GM18526 (cell line): ENCODE data around the gene RHOBTB1.

ENCODE experiments used
- POLR2A ChIP-seq: IDR thresholded peaks from 3 replicates; pipeline ENCODE4 v1.6.1; 2011; ENCODE audit not compliant: insufficient read length; ENCODE audit errors: extremely low read depth

RHOBTB1 gene

DNA sequence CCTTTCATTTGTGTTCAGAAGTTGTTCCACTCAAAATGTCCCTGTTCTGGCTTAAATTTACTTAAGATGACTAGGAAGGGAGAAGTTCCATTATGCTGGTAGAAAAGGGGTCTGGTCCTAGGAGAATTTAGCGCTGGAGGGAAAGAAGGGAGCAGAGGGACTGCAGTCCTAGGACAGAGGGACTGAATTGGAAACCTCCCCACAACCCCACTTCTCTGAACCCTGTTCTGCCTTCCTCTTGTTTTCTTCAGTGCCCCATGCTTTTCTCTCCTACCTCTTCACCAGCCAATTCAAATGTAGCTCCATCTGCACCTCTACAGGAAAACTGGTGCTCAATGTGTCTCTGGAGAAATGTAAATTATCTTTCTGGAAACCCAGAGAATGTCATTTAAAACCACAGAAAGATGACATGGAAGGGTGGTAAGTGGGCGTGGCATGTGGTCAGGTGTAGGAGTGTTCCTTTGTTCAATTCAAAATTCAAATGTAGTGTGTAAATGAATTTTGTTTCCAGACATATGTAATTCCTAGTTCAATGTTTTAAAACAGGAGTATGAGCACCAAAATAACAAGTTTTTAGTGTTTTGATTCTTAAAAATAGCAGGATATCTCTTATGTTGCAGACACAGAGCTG, 24.0 kb upstream of the RHOBTB1 start:
- TF ChIP-seq POLR2A, result no peak

DNA sequence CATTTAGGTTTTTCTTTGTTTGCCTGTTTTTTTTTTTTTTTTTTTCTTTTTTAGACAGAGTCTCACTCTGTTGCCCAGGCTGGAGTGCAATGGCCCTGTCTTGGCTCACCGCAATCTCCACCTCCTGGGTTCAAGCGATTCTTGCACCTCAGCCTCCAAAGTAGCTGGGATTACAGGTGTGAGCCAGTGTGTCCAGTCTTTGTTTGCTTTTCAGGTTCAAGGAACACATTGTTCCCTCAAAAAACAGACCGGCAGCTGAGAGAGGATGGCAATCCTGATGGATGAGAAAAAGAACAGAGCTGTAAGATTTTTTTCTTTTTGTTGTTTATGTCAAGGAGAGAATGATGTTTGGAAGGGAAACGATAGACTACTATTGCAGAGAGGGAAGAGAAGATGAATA, 23.3 kb upstream of the RHOBTB1 start:
- no peak for TF ChIP-seq POLR2A

DNA sequence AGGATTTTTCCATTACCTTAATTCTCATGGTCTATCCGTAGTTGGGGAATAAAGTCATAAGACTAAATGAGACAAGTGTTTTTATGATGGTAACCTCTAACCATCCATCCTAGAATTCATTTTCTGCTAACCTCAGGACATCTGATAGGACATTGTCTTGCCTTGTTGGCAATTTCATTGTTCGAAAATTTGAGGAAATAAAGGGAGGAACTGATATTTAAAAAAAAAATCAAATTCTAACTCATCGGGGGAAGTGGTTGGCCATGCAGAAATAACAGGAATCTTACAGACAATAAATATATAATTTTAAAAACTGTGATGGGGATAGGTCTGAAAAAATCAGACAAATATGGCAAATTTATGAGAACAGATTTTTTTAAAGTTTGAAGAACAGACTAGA, 21.7 kb upstream of the RHOBTB1 start:
- TF ChIP-seq POLR2A, result no peak

DNA sequence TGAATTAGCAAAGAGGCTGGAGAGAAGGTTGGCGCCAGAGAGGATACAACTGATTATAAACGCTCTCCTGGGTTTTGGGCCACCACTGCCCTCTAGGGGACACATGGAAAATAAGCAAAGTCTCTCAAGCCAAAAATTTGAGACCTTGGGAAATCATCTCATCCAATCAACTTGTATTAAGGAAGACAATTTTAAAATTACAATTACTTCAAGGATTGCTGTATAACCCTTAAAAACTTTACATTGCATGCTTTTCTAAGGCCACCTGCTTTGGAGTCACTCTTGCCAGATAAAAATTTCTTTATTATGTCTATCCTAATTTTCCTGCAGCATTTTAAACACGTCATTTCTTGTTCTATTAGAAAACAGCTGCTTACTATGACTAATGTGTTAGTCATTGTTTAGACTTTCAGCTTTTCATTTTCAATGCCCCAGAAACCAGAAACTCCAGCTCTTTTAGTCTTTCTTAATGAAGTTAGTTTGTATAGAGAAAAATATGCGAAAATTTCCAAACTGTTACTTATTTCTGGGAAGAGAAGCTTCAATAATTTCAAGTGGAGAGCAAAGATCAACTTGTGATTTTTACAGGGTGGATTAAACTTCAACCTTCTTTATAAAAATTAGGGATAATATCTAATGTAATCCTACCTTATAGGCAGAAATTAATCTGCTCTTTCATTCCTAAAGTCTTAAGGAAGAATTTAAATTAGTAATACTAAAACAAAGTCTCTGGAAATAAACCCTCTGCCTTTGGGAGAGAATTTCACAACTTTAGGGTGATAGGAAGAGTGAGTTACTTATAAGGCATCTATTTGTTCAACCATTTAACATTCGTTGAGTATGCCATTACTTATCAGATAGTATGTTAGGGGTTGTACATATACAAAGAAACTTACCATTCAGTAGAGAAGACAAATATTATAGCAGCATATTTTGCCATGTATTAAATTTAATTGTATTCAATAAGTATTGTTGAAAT, 20.6 kb upstream of the RHOBTB1 start:
- no peak for TF ChIP-seq POLR2A

DNA sequence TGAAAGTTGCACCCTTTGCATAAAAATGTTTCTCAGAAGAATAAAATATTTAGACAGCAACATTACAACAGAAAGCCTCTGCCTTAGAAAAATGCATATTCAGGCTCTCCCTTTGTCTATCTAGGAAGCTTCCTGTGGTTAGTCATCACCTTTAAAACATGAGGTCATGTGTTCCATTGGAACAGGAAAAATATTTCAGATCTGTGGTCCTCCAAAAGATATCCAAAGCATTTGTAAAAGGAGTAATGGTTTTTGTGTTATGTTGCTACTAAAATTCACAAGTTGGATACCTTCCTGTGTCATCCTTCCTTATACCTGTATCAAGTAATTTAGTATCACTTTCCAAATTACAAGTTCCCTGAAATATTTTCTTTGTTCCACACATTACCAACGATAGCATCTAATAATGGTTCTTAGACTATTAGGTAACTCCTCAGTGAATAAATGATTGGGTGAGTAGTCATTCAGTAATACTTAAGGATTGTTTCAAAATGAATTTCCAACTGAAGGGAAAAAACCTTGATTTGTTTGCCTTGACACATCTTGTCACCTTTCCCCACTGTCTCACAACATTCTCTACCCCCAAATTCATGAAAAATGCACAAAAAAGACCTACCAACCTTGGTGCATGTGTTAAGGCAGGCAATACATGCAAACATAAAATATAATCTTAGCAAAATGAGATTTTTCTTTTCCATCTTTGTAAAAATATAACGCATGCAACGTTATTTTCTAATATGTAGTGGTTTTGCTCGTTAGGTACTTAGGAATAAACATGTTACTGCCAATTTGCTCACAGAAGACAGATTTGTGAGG, 19.7 kb upstream of the RHOBTB1 start:
- no peak for TF ChIP-seq POLR2A

DNA sequence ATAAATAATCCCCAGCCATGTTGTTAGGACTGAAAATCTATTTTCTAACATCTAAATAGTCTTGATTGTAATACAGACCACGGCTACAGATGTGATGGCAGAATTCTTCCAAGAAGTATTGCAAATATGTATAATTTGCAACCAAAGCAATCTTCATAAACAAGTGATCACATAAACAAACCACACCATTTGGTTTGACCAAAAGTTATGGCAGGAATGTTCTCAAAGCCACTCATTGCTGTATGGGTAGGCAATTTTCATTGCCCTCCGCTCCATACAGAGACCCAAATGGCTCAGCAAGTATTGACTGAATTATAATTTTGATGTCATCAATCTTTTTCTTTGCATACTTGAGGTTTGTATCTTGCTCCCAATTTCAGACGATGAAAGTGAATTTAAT, 19.0 kb upstream of the RHOBTB1 start:
- TF ChIP-seq POLR2A, result no peak

DNA sequence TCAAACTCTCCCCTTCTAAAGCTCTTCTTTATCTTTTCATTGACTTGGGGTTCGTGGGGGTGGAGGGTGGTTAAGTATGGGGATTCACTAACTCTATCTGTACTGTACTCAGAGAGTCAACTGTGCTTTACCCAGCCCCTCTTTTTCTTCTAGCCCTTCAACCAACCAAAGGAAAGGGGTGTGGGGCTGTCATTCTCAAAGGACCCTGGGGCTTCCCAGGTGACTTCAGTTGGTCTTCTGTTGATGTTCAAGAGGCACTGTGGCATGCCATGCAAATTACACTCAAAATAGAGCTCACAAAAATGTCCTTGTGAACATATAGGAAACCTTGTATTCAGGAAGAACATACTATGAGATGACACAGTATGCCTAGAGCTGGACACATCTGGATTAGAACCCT, 16.9 kb upstream of the RHOBTB1 start:
- TF ChIP-seq POLR2A, result no peak

DNA sequence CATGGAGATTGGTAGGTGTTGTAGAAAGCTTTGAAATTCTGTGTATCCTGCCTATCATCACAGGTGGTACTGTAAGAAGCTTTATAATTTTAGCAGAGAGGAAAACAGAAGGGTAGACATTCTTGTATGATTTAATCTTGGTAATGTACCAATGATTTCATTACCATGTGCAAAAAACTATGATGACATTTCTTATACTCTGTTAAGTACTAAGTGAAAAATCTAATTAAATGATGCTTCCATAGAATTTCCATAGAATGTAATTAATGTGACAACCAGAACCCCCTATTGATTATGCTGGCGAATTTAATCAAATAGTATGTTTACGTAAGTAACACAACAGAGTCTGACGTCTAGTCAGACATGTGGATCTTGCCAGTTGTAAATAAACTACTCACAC, 16.0 kb upstream of the RHOBTB1 start:
- TF ChIP-seq POLR2A, result no peak

DNA sequence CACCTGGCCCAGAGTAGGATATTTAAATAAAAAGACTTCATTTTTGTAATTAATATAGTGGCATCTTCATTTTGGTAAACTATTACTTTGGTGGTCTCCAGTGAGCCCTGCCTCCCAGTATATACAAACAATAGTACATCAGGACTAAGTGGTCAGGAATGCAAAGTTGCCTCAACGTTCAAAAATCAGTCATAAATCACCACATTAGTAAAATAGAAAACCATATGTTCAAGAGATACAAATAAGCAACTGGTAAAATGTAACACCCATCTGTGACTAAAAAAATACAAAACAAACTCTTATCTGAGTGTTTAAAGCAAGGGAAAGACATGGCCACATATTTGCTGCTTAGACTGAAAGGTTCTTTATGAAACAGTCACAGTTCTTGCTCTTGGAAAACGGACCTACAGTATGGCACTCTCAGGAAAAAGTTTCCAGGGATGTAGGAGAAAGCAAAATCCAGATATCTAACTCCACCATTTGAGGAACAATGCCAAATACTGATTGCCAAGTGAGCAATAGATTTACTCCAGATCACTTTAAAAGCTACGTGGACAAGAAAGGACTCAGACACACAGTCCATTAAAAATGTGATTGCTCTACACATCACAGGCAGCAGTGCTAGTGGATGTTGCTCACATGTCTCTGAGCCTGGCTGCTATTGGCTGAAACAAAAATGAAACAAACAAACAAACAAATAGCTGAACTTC, 15.1 kb upstream of the RHOBTB1 start:
- no peak for TF ChIP-seq POLR2A

DNA sequence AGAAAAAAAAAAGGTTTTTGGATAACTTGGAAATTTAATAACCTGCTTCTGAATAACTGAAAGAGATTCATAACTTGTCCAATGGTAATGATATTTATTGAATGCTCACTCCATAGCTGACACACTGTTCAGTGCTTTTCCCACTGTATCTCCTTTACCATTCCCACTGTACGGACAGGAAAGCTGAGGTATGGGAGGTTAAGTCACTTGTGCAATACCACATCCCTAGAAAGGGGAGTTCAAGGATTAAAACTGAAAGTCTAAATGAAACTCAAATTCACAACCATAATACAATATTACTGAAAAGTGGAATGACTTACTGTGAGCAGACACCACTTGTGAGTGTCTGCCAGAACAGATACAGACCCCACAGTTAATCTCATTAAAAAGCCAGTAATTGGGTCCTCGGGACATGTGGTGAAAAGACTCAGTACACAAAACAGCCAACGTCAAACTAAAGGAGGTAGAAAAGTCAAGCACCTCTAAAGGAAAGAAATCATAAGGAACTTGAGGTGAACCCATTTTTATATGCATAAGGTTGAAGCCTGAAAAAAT, 13.8 kb upstream of the RHOBTB1 start:
- no peak for TF ChIP-seq POLR2A

DNA sequence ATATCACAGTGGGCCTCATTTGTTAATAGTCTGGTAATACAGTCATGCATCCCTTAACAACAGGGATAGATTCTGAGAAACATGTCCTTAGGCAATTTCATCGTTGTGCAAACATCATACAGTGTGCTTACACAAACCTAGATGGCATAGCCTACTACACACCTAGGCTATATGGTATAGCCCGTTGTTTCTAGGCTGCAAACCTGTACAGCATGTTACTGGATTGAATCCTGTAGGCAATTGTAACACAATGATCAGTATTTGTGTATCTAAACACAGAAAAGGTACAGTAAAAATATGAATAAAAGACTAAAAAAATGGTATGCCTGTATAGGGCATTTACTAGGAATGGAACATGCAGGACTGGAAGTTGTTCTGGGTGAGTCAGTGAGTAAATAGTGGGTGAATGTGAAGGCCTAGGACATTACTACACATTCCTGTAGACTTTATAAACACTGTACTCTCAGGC, 12.0 kb upstream of the RHOBTB1 start:
- no peak for TF ChIP-seq POLR2A

DNA sequence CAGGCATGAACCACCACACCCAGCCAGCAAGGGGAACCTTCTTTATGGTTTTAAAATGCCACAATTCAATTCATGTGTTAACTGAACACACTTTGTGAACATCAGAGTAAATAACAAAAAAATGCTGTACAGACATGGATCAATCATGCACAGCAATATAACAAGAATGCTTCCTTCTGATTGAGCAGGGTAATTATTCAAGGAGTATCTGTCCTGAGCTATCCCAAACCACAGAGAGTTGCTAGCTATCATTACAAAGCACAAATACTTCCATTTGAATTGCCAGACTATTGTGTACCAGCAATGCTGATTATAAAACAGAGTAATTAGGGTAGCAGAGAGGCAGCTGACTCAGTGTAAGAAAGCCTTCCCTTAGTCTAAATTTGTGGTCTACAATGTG, 11.3 kb upstream of the RHOBTB1 start:
- TF ChIP-seq POLR2A, result no peak

DNA sequence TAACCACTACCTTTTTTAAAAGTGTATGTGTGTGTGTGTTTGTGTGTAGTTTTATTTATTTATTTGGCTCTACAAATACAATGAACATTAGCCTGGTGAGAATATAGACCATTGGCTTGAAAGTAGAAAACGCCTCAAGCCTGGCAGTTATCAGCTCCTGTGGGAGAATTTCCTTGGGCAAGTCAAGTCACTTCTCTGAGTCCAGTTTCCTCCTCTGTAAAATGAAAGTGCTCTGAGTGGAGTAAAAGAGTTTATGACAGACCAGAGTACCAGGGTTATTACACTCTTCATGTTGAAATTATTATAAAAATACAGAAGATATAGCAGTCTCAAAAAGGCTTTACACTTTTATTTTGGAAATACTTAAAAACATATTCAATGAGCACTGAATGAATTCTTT, 10.1 kb upstream of the RHOBTB1 start:
- no peak for TF ChIP-seq POLR2A

DNA sequence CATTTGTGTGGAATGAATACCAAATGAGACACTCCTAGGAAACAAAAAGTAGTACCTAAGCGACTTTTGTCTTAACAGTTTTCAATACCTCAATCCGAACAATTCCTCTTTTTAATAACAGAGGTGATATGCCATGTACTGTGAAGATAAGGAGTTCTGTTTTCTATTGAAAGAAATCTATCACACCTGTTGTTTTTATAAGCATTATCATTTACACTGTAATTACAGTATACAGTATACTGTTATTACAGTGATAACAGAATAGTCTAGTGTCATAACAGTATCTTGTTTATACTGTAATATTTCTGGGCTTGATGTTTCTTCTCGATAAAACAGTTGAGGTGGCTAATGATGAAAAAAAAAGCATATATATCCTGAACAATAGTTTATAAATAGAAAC, 9.4 kb upstream of the RHOBTB1 start:
- no peak for TF ChIP-seq POLR2A

DNA sequence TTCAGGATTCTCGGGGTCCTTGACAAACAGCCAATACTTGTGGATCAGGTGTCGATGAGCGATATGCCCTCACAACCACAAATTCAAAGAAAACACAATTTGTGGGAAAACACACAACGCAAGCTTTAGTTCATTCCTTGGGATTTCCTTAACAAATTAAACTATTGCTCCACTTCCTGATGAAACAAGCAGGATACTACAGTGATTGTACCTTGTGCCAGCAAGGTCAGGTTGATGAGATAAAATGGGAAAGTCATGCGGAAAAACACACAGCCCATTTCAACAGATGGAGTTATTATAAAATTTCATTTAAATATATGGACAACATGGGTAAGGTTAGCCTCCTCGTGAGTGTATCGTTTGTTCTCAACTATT, 8.8 kb upstream of the RHOBTB1 start:
- no peak for TF ChIP-seq POLR2A
